Activated naive CD8-positive, alpha-beta T cell treated with anti-CD3 and anti-CD28 coated beads for 36 hours (primary cell): Measurements from ENCODE around the gene FXYD3. TPM values are rescaled to one million over a fixed set of nuclear protein-coding genes. Genes with fewer than 3 reads are reported as not detected.
"Not testable (repeated sequence)": the region's sequence is repeated elsewhere in the genome, so short reads cannot be mapped to it uniquely, and the experiment has no call there.

Experiments
- DNase-seq: peaks from one replicate; pipeline ENCODE4 v3.0.0; 2021
- H3K27ac Mint-ChIP-seq: one replicate; pipeline ENCODE4 v1.8.0; 2022; ENCODE audit warnings: mild to moderate bottlenecking, moderate library complexity, mixed read lengths
- H3K27me3 Mint-ChIP-seq: one replicate; pipeline ENCODE4 v1.8.0; 2022; ENCODE audit warnings: mild to moderate bottlenecking, mixed read lengths
- H3K36me3 Mint-ChIP-seq: one replicate; pipeline ENCODE4 v1.8.0; 2021; ENCODE audit warnings: mild to moderate bottlenecking, mixed read lengths
- H3K4me1 Mint-ChIP-seq: one replicate; pipeline ENCODE4 v1.8.0; 2021; ENCODE audit warnings: mixed read lengths
- H3K4me3 Mint-ChIP-seq: one replicate; pipeline ENCODE4 v1.8.0; 2022; ENCODE audit warnings: mild to moderate bottlenecking, moderate library complexity, mixed read lengths
- H3K9me3 Mint-ChIP-seq: one replicate; pipeline ENCODE4 v1.8.0; 2022; ENCODE audit warnings: mixed read lengths
- total RNA-seq, 2 experiments: library from RNA; stranded (reverse); gene quantifications; one replicate each; pipeline ENCODE4 v1.2.3, GENCODE V29; 2021

The FXYD3 gene
- total RNA-seq, 2 experiments from 2014 or later = not detected

GRCh38 chr19:35149463-35149862 is 33.8 kb downstream of the FXYD3 start:
- Mint-ChIP-seq H3K27me3 (no peaks in the 10 kb centered on the region), H3K9me3 (no peaks in the 10 kb centered on the region), H3K4me3 (no peak overlapping the region), H3K4me1 (peaks cover 16% of the 10 kb centered on the region), H3K36me3 (no peaks in the 10 kb centered on the region), H3K27ac (no peak overlapping the region)
- DNase-seq = no peak

- peaks cover 3% of the 10 kb centered on the region for H3K36me3 Mint-ChIP-seq
- no peaks in the 10 kb centered on the region for H3K27me3 Mint-ChIP-seq
- no peak for DNase-seq
- H3K4me1 Mint-ChIP-seq = peaks cover 10% of the 10 kb centered on the region
- no peaks in the 10 kb centered on the region for H3K9me3 Mint-ChIP-seq
- H3K4me3 Mint-ChIP-seq = no peak overlapping the region
- H3K27ac Mint-ChIP-seq = no peak overlapping the region
Observed at GRCh38 chr19:35150445-35150844, 34.8 kb downstream of the FXYD3 start.

- Mint-ChIP-seq H3K4me1 (peaks cover 15% of the 10 kb centered on the region), H3K27ac (no peak overlapping the region), H3K27me3 (no peaks in the 10 kb centered on the region), H3K4me3 (no peak overlapping the region), H3K36me3 (peaks cover 13% of the 10 kb centered on the region), H3K9me3 (no peaks in the 10 kb centered on the region)
- no peak for DNase-seq
Observed at GRCh38 chr19:35151273-35152065, 35.8 kb downstream of the FXYD3 start.

- H3K4me3 Mint-ChIP-seq = peak overlapping the region; percentile 97
- H3K27me3 Mint-ChIP-seq, H3K9me3 Mint-ChIP-seq: not testable (repeated sequence)
Observed at GRCh38 chr19:35153129-35153522, 37.5 kb downstream of the FXYD3 start.

GRCh38 chr19:35153701-35154524 is 38.3 kb downstream of the FXYD3 start:
- H3K9me3 Mint-ChIP-seq = no peaks in the 10 kb centered on the region
- peak; percentile 83 for DNase-seq
- H3K27ac Mint-ChIP-seq = peak overlapping the region; percentile 99
- peaks cover 36% of the 10 kb centered on the region for H3K36me3 Mint-ChIP-seq
- no peaks in the 10 kb centered on the region for H3K27me3 Mint-ChIP-seq
- H3K4me3 Mint-ChIP-seq = peak overlapping the region; percentile 97
- H3K4me1 Mint-ChIP-seq = peaks cover 35% of the 10 kb centered on the region

More at GRCh38 chr19:35153129-35153522, 37.5 kb downstream of the FXYD3 start:
- peaks cover 29% of the 10 kb centered on the region for H3K4me1 Mint-ChIP-seq
- H3K36me3 Mint-ChIP-seq = peaks cover 28% of the 10 kb centered on the region
- not testable (repeated sequence) for DNase-seq
- peak overlapping the region; percentile 55 for H3K27ac Mint-ChIP-seq

GRCh38 chr19:35154525-35155406 is 39.1 kb downstream of the FXYD3 start, which contains the start of gene FXYD5:
Gene FXYD5 (plus strand): TSS chr19:35154735. CDS start chr19:35155551, 816 bp downstream.
- DNase-seq = peak; percentile 86
- Mint-ChIP-seq H3K4me1 (peaks cover 41% of the 10 kb centered on the region), H3K36me3 (peaks cover 44% of the 10 kb centered on the region), H3K27ac (peak within 1 kb of the TSS; percentile 99), H3K9me3 (no peaks in the 10 kb centered on the region), H3K4me3 (peak within 1 kb of the TSS; percentile 97), H3K27me3 (no peaks in the 10 kb centered on the region)

- H3K27me3 Mint-ChIP-seq = no peaks in the 10 kb centered on the region
- peak; percentile 53 for DNase-seq
- peak overlapping the region; percentile 97 for H3K4me3 Mint-ChIP-seq
- peaks cover 51% of the 10 kb centered on the region for H3K36me3 Mint-ChIP-seq
- H3K27ac Mint-ChIP-seq = peak overlapping the region; percentile 99
- peaks cover 42% of the 10 kb centered on the region for H3K4me1 Mint-ChIP-seq
- H3K9me3 Mint-ChIP-seq = peaks cover under 1% of the 10 kb centered on the region
Observed at GRCh38 chr19:35155441-35155840, 39.8 kb downstream of the FXYD3 start.

- no peak for DNase-seq
- Mint-ChIP-seq H3K27ac (peak overlapping the region; percentile 99), H3K36me3 (peaks cover 58% of the 10 kb centered on the region), H3K4me1 (peaks cover 44% of the 10 kb centered on the region), H3K27me3 (no peaks in the 10 kb centered on the region), H3K9me3 (peaks cover 2% of the 10 kb centered on the region), H3K4me3 (peak overlapping the region; percentile 97)
Observed at GRCh38 chr19:35155981-35156672, 40.5 kb downstream of the FXYD3 start.

GRCh38 chr19:35156673-35157014 is 41.0 kb downstream of the FXYD3 start:
- Mint-ChIP-seq H3K36me3 (peaks cover 63% of the 10 kb centered on the region), H3K27me3 (no peaks in the 10 kb centered on the region), H3K4me1 (peaks cover 47% of the 10 kb centered on the region), H3K4me3 (peak overlapping the region; percentile 97), H3K9me3 (peaks cover 6% of the 10 kb centered on the region), H3K27ac (peak overlapping the region; percentile 99)
- DNase-seq = no peak

- peak overlapping the region; percentile 97 for H3K4me3 Mint-ChIP-seq
- no peaks in the 10 kb centered on the region for H3K27me3 Mint-ChIP-seq
- H3K9me3 Mint-ChIP-seq = peaks cover 12% of the 10 kb centered on the region
- peaks cover 46% of the 10 kb centered on the region for H3K4me1 Mint-ChIP-seq
- H3K36me3 Mint-ChIP-seq = peaks cover 71% of the 10 kb centered on the region
- peak overlapping the region; percentile 99 for H3K27ac Mint-ChIP-seq
- no peak for DNase-seq
Observed at GRCh38 chr19:35157431-35157830, 41.8 kb downstream of the FXYD3 start.

GRCh38 chr19:35159606-35160005 is 44.0 kb downstream of the FXYD3 start:
- Mint-ChIP-seq H3K27me3 (no peaks in the 10 kb centered on the region), H3K4me3 (no peak overlapping the region), H3K4me1 (peaks cover 37% of the 10 kb centered on the region), H3K27ac (no peak overlapping the region), H3K36me3 (peaks cover 93% of the 10 kb centered on the region), H3K9me3 (peaks cover 25% of the 10 kb centered on the region)
- DNase-seq = no peak

- H3K27me3 Mint-ChIP-seq = no peaks in the 10 kb centered on the region
- H3K4me1 Mint-ChIP-seq = peaks cover 37% of the 10 kb centered on the region
- H3K36me3 Mint-ChIP-seq = peaks cover 98% of the 10 kb centered on the region
- peak overlapping the region; percentile 65 for H3K27ac Mint-ChIP-seq
- no peak overlapping the region for H3K4me3 Mint-ChIP-seq
- no peak for DNase-seq
- H3K9me3 Mint-ChIP-seq = peaks cover 32% of the 10 kb centered on the region
Observed at GRCh38 chr19:35160629-35161433, 45.2 kb downstream of the FXYD3 start.

- no peak for DNase-seq
- Mint-ChIP-seq H3K36me3 (peaks cover 98% of the 10 kb centered on the region), H3K27ac (peak overlapping the region; percentile 55), H3K4me3 (no peak overlapping the region), H3K4me1 (peaks cover 34% of the 10 kb centered on the region), H3K9me3 (peaks cover 38% of the 10 kb centered on the region), H3K27me3 (no peaks in the 10 kb centered on the region)
Observed at GRCh38 chr19:35161434-35161743, 45.8 kb downstream of the FXYD3 start.
